HEK293 (cell line): ENCODE measurements around the gene TANK.

Source experiments
- CTCF ChIA-PET: fragments of 350-600 bp; formaldehyde crosslinking; extraction: SDS; loops from one replicate; lab custom pipeline; 2021; ENCODE audit warnings: antibody characterized with exemption; lab: Yijun Ruan, JAX
- POLR2A ChIA-PET: fragments of 300-600 bp; formaldehyde crosslinking; extraction: SDS; loops from one replicate; lab custom pipeline; 2020; ENCODE audit warnings: antibody characterized with exemption, inconsistent platforms; lab: Yijun Ruan, JAX
- H3K27ac ChIP-seq: fragments of 200-500 bp; sonication (Bioruptor generic); 2 replicates; pipeline ENCODE4 v1.5.1; 2014; ENCODE audit warnings: low read depth, low read length, control low read depth, inconsistent platforms; ENCODE audit errors: extremely low read depth
- H3K36me3 ChIP-seq, 2 experiments: fragments of 200-500 bp in 1 of 2; sonication (Bioruptor generic) in 1 of 2; 1 replicate in 1 of 2; 2 replicates in 1 of 2; pipeline ENCODE4 v1.5.1; 2014 to 2017; ENCODE audit warnings: inconsistent platforms in 2 of 2, low read length in 2 of 2; ENCODE audit not compliant: control insufficient read depth in 2 of 2, insufficient read depth in 1 of 2
- H3K4me1 ChIP-seq: fragments of 200-500 bp; sonication (Bioruptor generic); 2 replicates; pipeline ENCODE4 v1.5.1; 2014; ENCODE audit warnings: mild to moderate bottlenecking, low read length, inconsistent platforms; ENCODE audit not compliant: control insufficient read depth, insufficient read depth
- H3K4me3 ChIP-seq: 2 replicates; pipeline ENCODE4 v1.5.1; 2011; ENCODE audit warnings: low read depth, mild to moderate bottlenecking, control low read depth, low read length, moderate library complexity
- H3K9me3 ChIP-seq: fragments of 200-500 bp; sonication (Bioruptor generic); 2 replicates; pipeline ENCODE4 v1.5.1; 2014; ENCODE audit warnings: low read depth, low read length, inconsistent platforms; ENCODE audit not compliant: control insufficient read depth, insufficient read depth
- BCL11B ChIP-seq: fragments of 450-650 bp; formaldehyde crosslinking; IDR thresholded peaks from 2 replicates; pipeline ENCODE4 v1.5.1; 2016; ENCODE audit warnings: low read depth, missing biosample characterization, missing genetic modification characterization
- EGR2 ChIP-seq: fragments of 450-650 bp; formaldehyde crosslinking; IDR thresholded peaks from 2 replicates; pipeline ENCODE4 v1.5.1; 2016; ENCODE audit warnings: low read depth, missing biosample characterization, missing genetic modification characterization
- GLIS2 ChIP-seq: fragments of 450-650 bp; formaldehyde crosslinking; IDR thresholded peaks from 2 replicates; pipeline ENCODE4 v1.5.1; 2016; ENCODE audit warnings: missing biosample characterization, missing genetic modification characterization
- HIC1 ChIP-seq: fragments of 450-650 bp; formaldehyde crosslinking; IDR thresholded peaks from 2 replicates; pipeline ENCODE4 v1.5.1; 2016; ENCODE audit warnings: missing biosample characterization, missing genetic modification characterization
- PRDM1 ChIP-seq: fragments of 450-650 bp; formaldehyde crosslinking; IDR thresholded peaks from 2 replicates; pipeline ENCODE4; 2016; ENCODE audit warnings: missing biosample characterization, missing genetic modification characterization
- RBAK ChIP-seq: fragments of 450-650 bp; formaldehyde crosslinking; IDR thresholded peaks from 2 replicates; pipeline ENCODE4 v1.5.1; 2016; ENCODE audit warnings: missing biosample characterization, missing genetic modification characterization
- SCRT1 ChIP-seq: fragments of 450-650 bp; formaldehyde crosslinking; IDR thresholded peaks from 2 replicates; pipeline ENCODE4 v1.5.1; 2016; ENCODE audit warnings: missing biosample characterization, missing genetic modification characterization, borderline replicate concordance
- ZBTB20 ChIP-seq: fragments of 450-650 bp; formaldehyde crosslinking; IDR thresholded peaks from 2 replicates; pipeline ENCODE4 v1.5.1; 2016; ENCODE audit warnings: missing biosample characterization, missing genetic modification characterization
- ZIC2 ChIP-seq: fragments of 450-650 bp; formaldehyde crosslinking; IDR thresholded peaks from 2 replicates; pipeline ENCODE4 v1.5.1; 2016; ENCODE audit warnings: missing biosample characterization, missing genetic modification characterization
- ZNF10 ChIP-seq: fragments of 450-650 bp; formaldehyde crosslinking; IDR thresholded peaks from 2 replicates; pipeline ENCODE4 v1.5.1; 2017; ENCODE audit warnings: missing biosample characterization, missing genetic modification characterization
- ZNF112 ChIP-seq: fragments of 450-650 bp; formaldehyde crosslinking; IDR thresholded peaks from 2 replicates; pipeline ENCODE4 v1.5.0; 2017; ENCODE audit warnings: missing biosample characterization, missing genetic modification characterization
- ZNF239 ChIP-seq: fragments of 450-650 bp; formaldehyde crosslinking; IDR thresholded peaks from 2 replicates; pipeline ENCODE4 v1.5.1; 2016; ENCODE audit warnings: missing biosample characterization, missing genetic modification characterization
- ZNF280C ChIP-seq: fragments of 450-650 bp; formaldehyde crosslinking; IDR thresholded peaks from 2 replicates; pipeline ENCODE4 v1.5.1; 2016; ENCODE audit warnings: missing biosample characterization, missing genetic modification characterization
- ZNF391 ChIP-seq: fragments of 450-650 bp; formaldehyde crosslinking; IDR thresholded peaks from 2 replicates; pipeline ENCODE4 v1.5.1; 2016; ENCODE audit warnings: low read depth, missing biosample characterization, missing genetic modification characterization, borderline replicate concordance
- ZNF416 ChIP-seq: fragments of 450-650 bp; formaldehyde crosslinking; IDR thresholded peaks from 2 replicates; pipeline ENCODE4 v1.5.1; 2016; ENCODE audit warnings: missing biosample characterization, missing genetic modification characterization
- ZNF571 ChIP-seq: fragments of 450-650 bp; formaldehyde crosslinking; IDR thresholded peaks from 2 replicates; pipeline ENCODE4 v1.5.0; 2017; ENCODE audit warnings: missing biosample characterization, missing genetic modification characterization
- ZNF623 ChIP-seq: fragments of 450-650 bp; formaldehyde crosslinking; IDR thresholded peaks from 2 replicates; pipeline ENCODE4 v1.5.1; 2016; ENCODE audit warnings: missing biosample characterization, missing genetic modification characterization
- ZNF626 ChIP-seq: fragments of 450-650 bp; sonication (Bioruptor Pico); formaldehyde crosslinking; IDR thresholded peaks from 2 replicates; pipeline ENCODE4 v1.5.1; 2018; ENCODE audit warnings: missing biosample characterization, missing genetic modification characterization, inconsistent platforms
- ZNF792 ChIP-seq: fragments of 450-650 bp; formaldehyde crosslinking; IDR thresholded peaks from 2 replicates; pipeline ENCODE4 v1.5.1; 2016; ENCODE audit warnings: missing biosample characterization, missing genetic modification characterization
- ZSCAN16 ChIP-seq: fragments of 450-650 bp; formaldehyde crosslinking; IDR thresholded peaks from 2 replicates; pipeline ENCODE4 v1.5.1; 2016; ENCODE audit warnings: missing biosample characterization, missing genetic modification characterization
- ZXDB ChIP-seq: fragments of 450-650 bp; formaldehyde crosslinking; IDR thresholded peaks from 2 replicates; pipeline ENCODE4 v1.5.1; 2016; ENCODE audit warnings: missing biosample characterization, missing genetic modification characterization
- TF ChIP-seq, protein P1 (sequence below): fragments of 450-650 bp; formaldehyde crosslinking; IDR thresholded peaks from 2 replicates; pipeline ENCODE4 v1.5.1; 2016; ENCODE audit warnings: missing biosample characterization, missing genetic modification characterization
- TF ChIP-seq, protein P2 (sequence below): fragments of 450-650 bp; formaldehyde crosslinking; IDR thresholded peaks from 2 replicates; pipeline ENCODE4 v1.5.1; 2017; ENCODE audit warnings: missing biosample characterization, missing genetic modification characterization

TANK gene

GRCh38 chr2:161116509-161116908, 43.7 kb upstream of the TANK start (continued):
- TF ChIP-seq HIC1 (tag by site-specific recombination) (no peak), ZNF792 (tag by site-specific recombination) (no peak), ZNF239 (tag by site-specific recombination) (no peak), ZXDB (tag by site-specific recombination) (no peak), GLIS2 (tag by site-specific recombination) (no peak), RBAK (tag by site-specific recombination) (no peak), BCL11B (tag by site-specific recombination) (no peak)
- TF ChIP-seq, all 188 proteins: peak for 0

- no peaks in the 10 kb centered on the region for H3K36me3 ChIP-seq
- no peak for TF ChIP-seq ZNF391 (tag by site-specific recombination)
- no peak for TF ChIP-seq PRDM1 (tag by site-specific recombination)
- no peak for TF ChIP-seq EGR2 (tag by site-specific recombination)
- no peak for TF ChIP-seq ZNF623 (tag by site-specific recombination)
- no peak for TF ChIP-seq ZSCAN16 (tag by site-specific recombination)
- no peak for TF ChIP-seq ZIC2
- TF ChIP-seq ZNF416 = no peak
- TF ChIP-seq ZNF571 (tag by site-specific recombination) = no peak
- TF ChIP-seq ZNF112 (tag by site-specific recombination) = no peak
- no peak for TF ChIP-seq ZNF10
- no peak for TF ChIP-seq SCRT1
- TF ChIP-seq ZNF280C (tag by site-specific recombination) = no peak
- TF ChIP-seq, protein P1, sequence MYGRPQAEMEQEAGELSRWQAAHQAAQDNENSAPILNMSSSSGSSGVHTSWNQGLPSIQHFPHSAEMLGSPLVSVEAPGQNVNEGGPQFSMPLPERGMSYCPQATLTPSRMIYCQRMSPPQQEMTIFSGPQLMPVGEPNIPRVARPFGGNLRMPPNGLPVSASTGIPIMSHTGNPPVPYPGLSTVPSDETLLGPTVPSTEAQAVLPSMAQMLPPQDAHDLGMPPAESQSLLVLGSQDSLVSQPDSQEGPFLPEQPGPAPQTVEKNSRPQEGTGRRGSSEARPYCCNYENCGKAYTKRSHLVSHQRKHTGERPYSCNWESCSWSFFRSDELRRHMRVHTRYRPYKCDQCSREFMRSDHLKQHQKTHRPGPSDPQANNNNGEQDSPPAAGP = no peak
- TF ChIP-seq ZBTB20 = no peak
- TF ChIP-seq ZNF626 (tag by site-specific recombination) = no peak
- TF ChIP-seq, protein P2, sequence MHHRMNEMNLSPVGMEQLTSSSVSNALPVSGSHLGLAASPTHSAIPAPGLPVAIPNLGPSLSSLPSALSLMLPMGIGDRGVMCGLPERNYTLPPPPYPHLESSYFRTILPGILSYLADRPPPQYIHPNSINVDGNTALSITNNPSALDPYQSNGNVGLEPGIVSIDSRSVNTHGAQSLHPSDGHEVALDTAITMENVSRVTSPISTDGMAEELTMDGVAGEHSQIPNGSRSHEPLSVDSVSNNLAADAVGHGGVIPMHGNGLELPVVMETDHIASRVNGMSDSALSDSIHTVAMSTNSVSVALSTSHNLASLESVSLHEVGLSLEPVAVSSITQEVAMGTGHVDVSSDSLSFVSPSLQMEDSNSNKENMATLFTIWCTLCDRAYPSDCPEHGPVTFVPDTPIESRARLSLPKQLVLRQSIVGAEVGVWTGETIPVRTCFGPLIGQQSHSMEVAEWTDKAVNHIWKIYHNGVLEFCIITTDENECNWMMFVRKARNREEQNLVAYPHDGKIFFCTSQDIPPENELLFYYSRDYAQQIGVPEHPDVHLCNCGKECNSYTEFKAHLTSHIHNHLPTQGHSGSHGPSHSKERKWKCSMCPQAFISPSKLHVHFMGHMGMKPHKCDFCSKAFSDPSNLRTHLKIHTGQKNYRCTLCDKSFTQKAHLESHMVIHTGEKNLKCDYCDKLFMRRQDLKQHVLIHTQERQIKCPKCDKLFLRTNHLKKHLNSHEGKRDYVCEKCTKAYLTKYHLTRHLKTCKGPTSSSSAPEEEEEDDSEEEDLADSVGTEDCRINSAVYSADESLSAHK (tag by site-specific recombination) = no peak
- no peak overlapping the region for H3K27ac ChIP-seq
- H3K4me3 ChIP-seq = no peak overlapping the region
- POLR2A ChIA-PET = no interaction called here
- CTCF ChIA-PET = interaction anchor here (0.9 kb wide), 1 partner anchor 12 kb away, joined by 3 read pairs; no protein-coding TSS in a partner anchor
- no peaks in the 10 kb centered on the region for H3K4me1 ChIP-seq
- no peaks in the 10 kb centered on the region for H3K9me3 ChIP-seq
These were observed 42.7 kb upstream of the TANK start for GRCh38 chr2:161117506-161117905.
